ENCODE results near the gene KRTAP10-10.

KRTAP10-10 gene

DNA sequence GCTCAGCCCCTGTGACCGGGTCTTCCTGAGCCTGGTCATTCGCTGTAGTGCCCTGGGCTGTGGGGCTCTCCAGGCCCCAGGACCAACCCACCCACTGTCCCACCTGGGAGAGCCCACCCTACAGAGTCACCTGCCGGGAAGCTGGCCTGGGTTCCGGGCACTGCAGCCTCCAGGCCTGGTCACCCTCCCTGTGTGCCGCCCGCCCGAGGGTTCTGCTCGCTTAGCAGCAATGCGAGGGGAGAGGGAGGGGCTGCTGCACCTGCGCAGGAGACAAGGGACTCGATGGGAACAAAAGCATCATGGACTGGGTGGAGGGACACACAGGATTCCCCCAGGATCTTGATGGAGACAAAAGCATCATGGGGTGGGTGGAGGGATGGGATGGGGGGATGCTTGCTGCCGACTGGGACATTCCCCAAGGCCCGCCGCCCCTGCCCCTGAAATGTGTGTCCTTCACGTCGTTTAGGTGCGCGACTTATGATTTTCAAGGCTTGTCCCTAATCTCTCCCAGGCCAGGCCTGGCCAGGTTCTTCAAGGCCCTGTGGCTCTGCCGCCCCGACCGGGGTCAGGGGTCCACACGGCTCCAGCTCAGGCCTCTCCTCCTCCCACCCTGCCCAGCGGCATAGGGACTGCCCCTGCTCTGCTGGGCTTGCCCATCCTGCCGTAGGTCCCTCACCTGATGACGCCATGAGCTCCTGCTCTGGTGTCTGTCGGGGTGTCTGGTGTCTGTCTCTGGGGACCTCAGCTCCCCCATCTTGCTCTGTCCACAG, 23.6 kb upstream of the KRTAP10-10 start:
- H3F3A ChIP-seq (ENCODE audit: insufficient read depth, low read length) = no peaks in the 10 kb centered on the region
- H3K27me3 ChIP-seq (replicated peaks; ENCODE audit: insufficient read depth, low read length) = peaks cover 85% of the 10 kb centered on the region
- no peaks in the 10 kb centered on the region for H3K9me3 ChIP-seq (replicated peaks; ENCODE audit: insufficient read depth, low read length)
- H3K36me3 ChIP-seq (replicated peaks; ENCODE audit: insufficient read depth, low read length) = no peaks in the 10 kb centered on the region
- no peaks in the 10 kb centered on the region for H3K9me2 ChIP-seq (replicated peaks; ENCODE audit: insufficient read depth, low read length)
- no peaks in the 10 kb centered on the region for H3K4me1 ChIP-seq (ENCODE audit: low read length)
- no peaks in the 10 kb centered on the region for H3K79me2 ChIP-seq (ENCODE audit: low read length)
- no peak overlapping the region for H3K4me3 ChIP-seq (ENCODE audit: low read length)
- no peak overlapping the region for H3K27ac ChIP-seq (ENCODE audit: low read length)
- H3K9ac ChIP-seq (ENCODE audit: low read length) = no peak overlapping the region
- no peak for DNase-seq
- H2AFZ ChIP-seq (ENCODE audit: low read length) = no peak overlapping the region
- H4K20me1 ChIP-seq (ENCODE audit: insufficient read depth, low read length) = no peaks in the 10 kb centered on the region
- no peak overlapping the region for H3K4me2 ChIP-seq (ENCODE audit: low read depth, low read length)
- no peak for TF ChIP-seq CTCF (IDR thresholded peaks at IDR 0.05; ENCODE audit: low read length)
- TF ChIP-seq EZH2phosphoT487 (IDR thresholded peaks at IDR 0.05; ENCODE audit: low read length) = no peak
- no peak for TF ChIP-seq EZH2 (optimal IDR thresholded peaks at IDR 0.05; ENCODE audit: low read depth, low read length)

GRCh38 chr21:44614161-44614631, 23.0 kb upstream of the KRTAP10-10 start:
- Histone ChIP-seq H3K79me2 (ENCODE audit: low read length) (no peaks in the 10 kb centered on the region), H3K4me2 (ENCODE audit: low read depth, low read length) (no peak overlapping the region), H2AFZ (ENCODE audit: low read length) (no peak overlapping the region), H3K4me3 (ENCODE audit: low read length) (no peak overlapping the region), H3F3A (ENCODE audit: insufficient read depth, low read length) (no peaks in the 10 kb centered on the region), H3K36me3 (replicated peaks; ENCODE audit: insufficient read depth, low read length) (no peaks in the 10 kb centered on the region), H3K27ac (ENCODE audit: low read length) (no peak overlapping the region), H4K20me1 (ENCODE audit: insufficient read depth, low read length) (no peaks in the 10 kb centered on the region), H3K9ac (ENCODE audit: low read length) (no peak overlapping the region), H3K4me1 (ENCODE audit: low read length) (no peaks in the 10 kb centered on the region), H3K9me2 (replicated peaks; ENCODE audit: insufficient read depth, low read length) (no peaks in the 10 kb centered on the region), H3K9me3 (replicated peaks; ENCODE audit: insufficient read depth, low read length) (no peaks in the 10 kb centered on the region), H3K27me3 (replicated peaks; ENCODE audit: insufficient read depth, low read length) (peaks cover 85% of the 10 kb centered on the region)
- DNase-seq = no peak
- TF ChIP-seq EZH2 (optimal IDR thresholded peaks at IDR 0.05; ENCODE audit: low read depth, low read length) (no peak), EZH2phosphoT487 (IDR thresholded peaks at IDR 0.05; ENCODE audit: low read length) (no peak), CTCF (IDR thresholded peaks at IDR 0.05; ENCODE audit: low read length) (no peak)

- no peaks in the 10 kb centered on the region for H3K4me1 ChIP-seq (ENCODE audit: low read length)
- peaks cover 85% of the 10 kb centered on the region for H3K27me3 ChIP-seq (replicated peaks; ENCODE audit: insufficient read depth, low read length)
- no peak overlapping the region for H3K9ac ChIP-seq (ENCODE audit: low read length)
- no peaks in the 10 kb centered on the region for H3K36me3 ChIP-seq (replicated peaks; ENCODE audit: insufficient read depth, low read length)
- no peaks in the 10 kb centered on the region for H3K9me3 ChIP-seq (replicated peaks; ENCODE audit: insufficient read depth, low read length)
- H3K9me2 ChIP-seq (replicated peaks; ENCODE audit: insufficient read depth, low read length) = no peaks in the 10 kb centered on the region
- H3K27ac ChIP-seq (ENCODE audit: low read length) = no peak overlapping the region
- H2AFZ ChIP-seq (ENCODE audit: low read length) = no peak overlapping the region
- H4K20me1 ChIP-seq (ENCODE audit: insufficient read depth, low read length) = no peaks in the 10 kb centered on the region
- no peak overlapping the region for H3K4me3 ChIP-seq (ENCODE audit: low read length)
- DNase-seq = no peak
- no peaks in the 10 kb centered on the region for H3F3A ChIP-seq (ENCODE audit: insufficient read depth, low read length)
- TF ChIP-seq EZH2phosphoT487 (IDR thresholded peaks at IDR 0.05; ENCODE audit: low read length) = no peak
- no peak for TF ChIP-seq CTCF (IDR thresholded peaks at IDR 0.05; ENCODE audit: low read length)
- TF ChIP-seq EZH2 (optimal IDR thresholded peaks at IDR 0.05; ENCODE audit: low read depth, low read length) = no peak
- no peak overlapping the region for H3K4me2 ChIP-seq (ENCODE audit: low read depth, low read length)
- H3K79me2 ChIP-seq (ENCODE audit: low read length) = no peaks in the 10 kb centered on the region
Observed at GRCh38 chr21:44614961-44615391, 22.2 kb upstream of the KRTAP10-10 start.
